ENCODE measurements around the gene VAV3.

The VAV3 gene

GRCh38 chr1:107547363-107548155 lies 417.4 kb downstream of the VAV3 start:
- DNase-seq (ENCODE audit: low read depth in 1 of 2, low spot score in 1 of 2) = no peak
- TF ChIP-seq CTCF (IDR thresholded peaks at IDR 0.05; ENCODE audit: insufficient read depth, low read length) (no peak), GABPA (IDR thresholded peaks at IDR 0.05; ENCODE audit: low read depth) (no peak), SPI1 (IDR thresholded peaks at IDR 0.05; ENCODE audit: borderline replicate concordance, low read depth) (no peak), REST (IDR thresholded peaks at IDR 0.05; ENCODE audit: insufficient replicate concordance, low read depth) (no peak), POLR2AphosphoS5 (IDR thresholded peaks at IDR 0.05; ENCODE audit: low read depth) (no peak)
- H3K27ac ChIP-seq (replicated peaks) = no peak overlapping the region
- no peak overlapping the region for H3K4me3 ChIP-seq (replicated peaks; ENCODE audit: insufficient read depth, low read length)
- no peaks in the 10 kb centered on the region for H3K27me3 ChIP-seq (ENCODE audit: insufficient read depth, poor library complexity, severe bottlenecking)

- no peak overlapping the region for H3K4me3 ChIP-seq (replicated peaks; ENCODE audit: insufficient read depth, low read length)
- no peaks in the 10 kb centered on the region for H3K27me3 ChIP-seq (ENCODE audit: insufficient read depth, poor library complexity, severe bottlenecking)
- peak; percentile 44; the same call in 1 of the 2 replicates for TF ChIP-seq SPI1 (IDR thresholded peaks at IDR 0.05; ENCODE audit: borderline replicate concordance, low read depth)
- TF ChIP-seq REST (IDR thresholded peaks at IDR 0.05; ENCODE audit: insufficient replicate concordance, low read depth) = no peak
- H3K27ac ChIP-seq (replicated peaks) = no peak overlapping the region
- peak in 1 of 2 experiments; percentile 38 for DNase-seq (ENCODE audit: low read depth in 1 of 2, low spot score in 1 of 2)
Observed at GRCh38 chr1:107546576-107546975, 418.4 kb downstream of the VAV3 start.

- Histone ChIP-seq H3K27ac (replicated peaks) (no peak overlapping the region), H3K4me3 (replicated peaks; ENCODE audit: insufficient read depth, low read length) (no peak overlapping the region), H3K27me3 (ENCODE audit: insufficient read depth, poor library complexity, severe bottlenecking) (no peaks in the 10 kb centered on the region)
- TF ChIP-seq GABPA (IDR thresholded peaks at IDR 0.05; ENCODE audit: low read depth) (no peak), POLR2AphosphoS5 (IDR thresholded peaks at IDR 0.05; ENCODE audit: low read depth) (no peak), REST (IDR thresholded peaks at IDR 0.05; ENCODE audit: insufficient replicate concordance, low read depth) (no peak), SPI1 (IDR thresholded peaks at IDR 0.05; ENCODE audit: borderline replicate concordance, low read depth) (no peak), CTCF (IDR thresholded peaks at IDR 0.05; ENCODE audit: insufficient read depth, low read length) (no peak)
- no peak for DNase-seq (ENCODE audit: low read depth in 1 of 2, low spot score in 1 of 2)
Observed at GRCh38 chr1:107545879-107546278, 419.1 kb downstream of the VAV3 start.
